Smooth muscle cell (in vitro differentiated cells): Measurements from ENCODE around the gene PCP4. TPM values are rescaled to one million over a fixed set of nuclear protein-coding genes. Genes with fewer than 3 reads are reported as not detected.

Source experiments
- DNase-seq: peaks from one replicate; lab custom pipeline; 2025; ENCODE audit not compliant: unreplicated experiment; lab: John Stamatoyannopoulos, UW
- H2AFZ ChIP-seq: fragments of 200-600 bp; sonication (generic); 2 replicates; pipeline ENCODE4 v1.6.0; 2016; ENCODE audit warnings: antibody characterized with exemption, low read depth, mild to moderate bottlenecking
- H3F3A ChIP-seq: fragments of 200-600 bp; sonication (generic); 2 replicates; pipeline ENCODE4 v1.6.0; 2017; ENCODE audit warnings: antibody characterized with exemption, low read depth
- H3K27ac ChIP-seq: fragments of 200-600 bp; sonication (generic); 2 replicates; pipeline ENCODE4 v1.5.1; 2016; ENCODE audit warnings: low read depth, mild to moderate bottlenecking
- H3K27me3 ChIP-seq: fragments of 200-600 bp; sonication (generic); 2 replicates; pipeline ENCODE4 v1.6.1; 2016; ENCODE audit warnings: low read depth, mild to moderate bottlenecking
- H3K36me3 ChIP-seq: fragments of 200-600 bp; sonication (generic); 2 replicates; pipeline ENCODE4 v1.5.1; 2016; ENCODE audit warnings: low read depth
- H3K4me1 ChIP-seq: fragments of 200-600 bp; sonication (generic); 2 replicates; pipeline ENCODE4 v1.5.1; 2016; ENCODE audit warnings: low read depth
- H3K4me2 ChIP-seq: fragments of 200-600 bp; sonication (generic); 2 replicates; pipeline ENCODE4 v1.6.0; 2016; ENCODE audit warnings: mild to moderate bottlenecking
- H3K4me3 ChIP-seq: fragments of 200-600 bp; sonication (generic); 2 replicates; pipeline ENCODE4 v1.5.1; 2016; ENCODE audit warnings: mild to moderate bottlenecking
- H3K79me2 ChIP-seq: fragments of 200-600 bp; sonication (generic); 2 replicates; pipeline ENCODE4 v1.6.0; 2016; ENCODE audit warnings: low read depth, mild to moderate bottlenecking
- H3K9ac ChIP-seq: fragments of 200-600 bp; sonication (generic); 2 replicates; pipeline ENCODE4 v1.6.0; 2016; ENCODE audit warnings: low read depth
- H3K9me3 ChIP-seq: fragments of 200-600 bp; sonication (generic); replicated peaks from 2 replicates; pipeline ENCODE4 v1.5.1; 2016; ENCODE audit warnings: low read depth
- H4K20me1 ChIP-seq: fragments of 200-600 bp; sonication (generic); 2 replicates; pipeline ENCODE4 v1.6.0; 2016; ENCODE audit warnings: low read depth
- WGBS: methylation state at CpG from one replicate; pipeline ENCODE4 v1.1.7; 2016; ENCODE audit warnings: low lambda C conversion rate; 5-methylcytosine and 5-hydroxymethylcytosine counted together
- polyA plus RNA-seq: library from polyadenylated mRNA; unstranded; fragments of >200 nt; fragmentation: Nextera tagmentation; extraction: Ambion mirVana; gene quantifications from 2 replicates; pipeline ENCODE4 v1.2.1, GENCODE V29; 2016
- total RNA-seq: library from RNA; depleted of rRNA; stranded (reverse); fragments of >200 nt; gene quantifications from 2 replicates; pipeline ENCODE4 v1.2.3, GENCODE V29; 2014
- TF ChIP-seq, protein P1 (sequence below): fragments of 200-600 bp; sonication (generic); IDR thresholded peaks from 2 replicates; pipeline ENCODE4 v1.5.1; 2017; ENCODE audit warnings: borderline replicate concordance, mild to moderate bottlenecking, antibody characterized with exemption; ENCODE audit not compliant: insufficient read depth, poor library complexity, severe bottlenecking

PCP4 gene
- total and polyA plus RNA-seq, 2 experiments from 2014 or later: not detected

DNA sequence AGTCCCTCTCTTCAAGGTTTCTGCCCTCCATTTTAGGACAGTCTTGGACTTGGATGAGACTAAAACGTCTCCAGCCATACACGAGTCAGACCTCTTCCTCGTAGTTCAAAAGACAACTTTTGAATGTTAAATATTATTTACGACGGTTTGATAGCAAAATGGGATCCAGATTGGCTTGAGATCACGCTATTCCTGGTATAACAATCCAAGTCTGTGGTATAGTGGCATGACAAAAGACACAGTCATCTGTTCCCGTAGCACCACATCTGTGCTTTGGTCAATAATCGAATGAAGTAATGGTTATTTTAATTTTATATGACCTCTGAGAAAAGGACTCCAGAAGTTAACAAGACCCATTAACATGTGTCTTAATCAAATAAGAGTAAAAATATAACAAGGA lies 7.0 kb downstream of the PCP4 start:
- no peak overlapping the region for H3K27ac ChIP-seq
- TF ChIP-seq, protein P1, sequence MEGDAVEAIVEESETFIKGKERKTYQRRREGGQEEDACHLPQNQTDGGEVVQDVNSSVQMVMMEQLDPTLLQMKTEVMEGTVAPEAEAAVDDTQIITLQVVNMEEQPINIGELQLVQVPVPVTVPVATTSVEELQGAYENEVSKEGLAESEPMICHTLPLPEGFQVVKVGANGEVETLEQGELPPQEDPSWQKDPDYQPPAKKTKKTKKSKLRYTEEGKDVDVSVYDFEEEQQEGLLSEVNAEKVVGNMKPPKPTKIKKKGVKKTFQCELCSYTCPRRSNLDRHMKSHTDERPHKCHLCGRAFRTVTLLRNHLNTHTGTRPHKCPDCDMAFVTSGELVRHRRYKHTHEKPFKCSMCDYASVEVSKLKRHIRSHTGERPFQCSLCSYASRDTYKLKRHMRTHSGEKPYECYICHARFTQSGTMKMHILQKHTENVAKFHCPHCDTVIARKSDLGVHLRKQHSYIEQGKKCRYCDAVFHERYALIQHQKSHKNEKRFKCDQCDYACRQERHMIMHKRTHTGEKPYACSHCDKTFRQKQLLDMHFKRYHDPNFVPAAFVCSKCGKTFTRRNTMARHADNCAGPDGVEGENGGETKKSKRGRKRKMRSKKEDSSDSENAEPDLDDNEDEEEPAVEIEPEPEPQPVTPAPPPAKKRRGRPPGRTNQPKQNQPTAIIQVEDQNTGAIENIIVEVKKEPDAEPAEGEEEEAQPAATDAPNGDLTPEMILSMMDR: no peak
- H3F3A ChIP-seq: no peaks in the 10 kb centered on the region
- H3K9me3 ChIP-seq: no peaks in the 10 kb centered on the region
- H3K36me3 ChIP-seq: no peaks in the 10 kb centered on the region
- H3K27me3 ChIP-seq: peaks cover 10% of the 10 kb centered on the region
- H2AFZ ChIP-seq: no peak overlapping the region
- no peaks in the 10 kb centered on the region for H4K20me1 ChIP-seq
- no peaks in the 10 kb centered on the region for H3K4me1 ChIP-seq
- H3K4me2 ChIP-seq: no peak overlapping the region
- H3K4me3 ChIP-seq: no peak overlapping the region
- DNase-seq: no peak
- 86% methylated on average over 8 of the region's 8 CpGs for WGBS
- H3K9ac ChIP-seq: no peak overlapping the region
- no peaks in the 10 kb centered on the region for H3K79me2 ChIP-seq

DNA sequence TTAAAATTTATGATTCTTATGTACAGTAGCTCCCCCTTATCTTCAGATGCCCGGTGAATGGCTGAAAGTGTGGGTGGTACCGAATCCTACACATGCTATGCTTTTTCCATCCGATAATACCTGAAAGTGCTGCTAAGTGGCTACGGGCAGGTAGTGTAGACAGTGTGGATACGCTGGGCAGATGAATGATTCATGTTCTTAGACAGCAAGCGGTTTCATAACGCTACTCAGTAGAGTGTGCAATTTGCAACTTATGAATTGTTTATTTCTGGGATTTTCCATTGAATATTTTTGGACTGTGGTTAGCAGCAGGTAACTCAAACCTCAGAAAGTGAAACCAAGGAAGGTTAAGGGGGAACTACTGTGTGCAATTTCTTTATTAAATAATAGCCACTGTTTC lies 7.5 kb downstream of the PCP4 start:
- 92% methylated on average over 7 of the region's 7 CpGs for WGBS

DNA sequence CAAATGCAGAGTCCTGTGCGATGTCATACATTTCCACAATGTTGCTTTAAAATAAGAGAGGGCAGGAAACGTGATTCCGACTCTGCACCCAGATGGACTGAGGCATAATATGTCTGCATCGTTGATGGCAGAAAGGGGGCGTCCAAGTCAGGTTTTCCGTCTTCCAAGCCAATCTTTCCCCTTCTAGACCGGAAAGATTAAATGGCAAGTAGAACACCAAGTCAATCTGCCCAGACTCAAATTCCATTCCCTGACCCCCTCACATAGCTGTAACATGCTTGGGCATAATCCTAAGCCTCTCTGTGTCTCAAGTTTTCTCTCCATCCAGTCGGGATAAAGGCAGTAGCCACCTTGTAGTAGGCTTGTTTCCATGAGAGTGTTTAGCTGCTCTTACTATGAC lies 14.4 kb downstream of the PCP4 start:
- Histone ChIP-seq H3K9me3 (no peaks in the 10 kb centered on the region), H3K4me3 (no peak overlapping the region), H4K20me1 (no peaks in the 10 kb centered on the region), H3K4me1 (no peaks in the 10 kb centered on the region), H3F3A (no peaks in the 10 kb centered on the region), H3K9ac (no peak overlapping the region), H3K27me3 (no peaks in the 10 kb centered on the region), H3K79me2 (no peaks in the 10 kb centered on the region), H3K27ac (no peak overlapping the region), H3K4me2 (no peak overlapping the region), H3K36me3 (no peaks in the 10 kb centered on the region), H2AFZ (no peak overlapping the region)
- TF ChIP-seq, protein P1: no peak
- no peak for DNase-seq
- 78% methylated on average over 8 of the region's 8 CpGs for WGBS

More for the DNA sequence above, 7.5 kb downstream of the PCP4 start:
- TF ChIP-seq, protein P1: no peak
- Histone ChIP-seq H3K9me3 (no peaks in the 10 kb centered on the region), H3K4me1 (no peaks in the 10 kb centered on the region), H3K36me3 (no peaks in the 10 kb centered on the region), H3K27ac (no peak overlapping the region), H3K4me2 (no peak overlapping the region), H3K4me3 (no peak overlapping the region), H3K9ac (no peak overlapping the region), H3F3A (no peaks in the 10 kb centered on the region), H4K20me1 (no peaks in the 10 kb centered on the region), H3K27me3 (peaks cover 7% of the 10 kb centered on the region), H3K79me2 (no peaks in the 10 kb centered on the region), H2AFZ (no peak overlapping the region)
- no peak for DNase-seq

DNA sequence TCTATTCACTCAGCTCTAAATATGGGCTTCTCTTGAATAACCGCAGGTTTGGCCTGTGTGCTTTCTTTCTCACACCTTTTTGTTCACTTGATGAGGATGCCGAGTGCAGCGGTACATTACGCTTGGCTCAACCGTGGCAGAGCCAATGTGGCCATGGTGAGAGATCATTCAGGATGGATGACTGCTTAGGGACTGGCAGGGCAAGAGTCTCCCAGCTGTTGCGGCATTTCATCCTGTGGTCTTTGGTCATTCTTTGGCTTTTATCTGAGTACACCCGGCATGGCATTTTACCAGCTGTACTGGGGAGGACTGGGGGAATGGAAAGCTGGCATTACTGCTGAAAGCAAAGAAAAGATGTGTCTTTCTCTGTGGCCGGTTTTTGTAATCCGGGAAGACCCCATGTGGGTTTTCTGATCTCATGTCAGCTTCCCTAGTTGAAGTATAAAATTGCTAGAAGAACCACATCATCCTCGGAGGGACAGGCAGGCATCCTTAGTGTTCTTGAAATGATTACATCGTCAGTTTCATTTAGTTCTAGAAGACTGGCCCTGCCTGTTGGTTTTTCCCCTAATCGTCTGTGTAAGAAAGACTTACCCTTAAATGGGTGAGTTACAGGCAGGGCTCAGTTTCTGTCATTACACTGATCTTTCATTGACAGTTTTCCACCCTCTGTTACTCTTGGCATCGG lies 15.1 kb downstream of the PCP4 start:
- no peak for DNase-seq
- 86% methylated on average over 13 of the region's 13 CpGs for WGBS

More for the DNA sequence above, 15.1 kb downstream of the PCP4 start:
- H3K27me3 ChIP-seq: no peaks in the 10 kb centered on the region
- no peak overlapping the region for H2AFZ ChIP-seq
- H3K4me1 ChIP-seq: no peaks in the 10 kb centered on the region
- no peak overlapping the region for H3K4me2 ChIP-seq
- H3K36me3 ChIP-seq: no peaks in the 10 kb centered on the region
- H3K79me2 ChIP-seq: no peaks in the 10 kb centered on the region
- TF ChIP-seq, protein P1: no peak
- H4K20me1 ChIP-seq: no peaks in the 10 kb centered on the region
- H3K4me3 ChIP-seq: no peak overlapping the region
- no peaks in the 10 kb centered on the region for H3F3A ChIP-seq
- H3K9ac ChIP-seq: no peak overlapping the region
- no peaks in the 10 kb centered on the region for H3K9me3 ChIP-seq
- H3K27ac ChIP-seq: no peak overlapping the region
